K562 (cell line): Measurements from ENCODE around the gene KLK14. TPM values are rescaled to one million over a fixed set of nuclear protein-coding genes. Genes with fewer than 3 reads are reported as not detected.

Experiments used
- IFI16 ChIP-seq: fragments of 250-450 bp; sonication (Bioruptor Pico); IDR thresholded peaks from 2 replicates; pipeline ENCODE4 v2.1.2; 2022; ENCODE audit warnings: mild to moderate bottlenecking, inconsistent platforms
- IRF2 ChIP-seq: sonication (generic); formaldehyde crosslinking; IDR thresholded peaks from 2 replicates; pipeline ENCODE4 v1.8.1; 2022; ENCODE audit warnings: mild to moderate bottlenecking, missing genetic modification reagents
- NCOA4 ChIP-seq: fragments of 450-650 bp; IDR thresholded peaks from 2 replicates; pipeline ENCODE4 v1.6.1; 2018; ENCODE audit warnings: mild to moderate bottlenecking; ENCODE audit not compliant: partially characterized antibody
- NR2C1 ChIP-seq, 2 experiments: fragments of 450-650 bp; IDR thresholded peaks; 2 replicates each; pipeline ENCODE4 v1.6.1; 2017; ENCODE audit warnings: mild to moderate bottlenecking in 2 of 2, antibody characterized with exemption in 1 of 2, inconsistent platforms in 1 of 2, missing compliant biosample characterization in 1 of 2, missing genetic modification characterization in 1 of 2
- PTRF ChIP-seq: fragments of 450-650 bp; IDR thresholded peaks from 2 replicates; pipeline ENCODE4 v1.6.1; 2016; ENCODE audit warnings: mild to moderate bottlenecking, missing genetic modification characterization, missing compliant biosample characterization
- U2AF1 ChIP-seq: fragments of 200-400 bp; formaldehyde crosslinking; optimal IDR thresholded peaks from 2 replicates; pipeline ENCODE3; 2017; ENCODE audit warnings: mild to moderate bottlenecking, low read depth, low read length, moderate library complexity
- ZNF232 ChIP-seq: sonication (generic); formaldehyde crosslinking; IDR thresholded peaks from 2 replicates; pipeline ENCODE4 v1.8.0; 2022; ENCODE audit warnings: mild to moderate bottlenecking, missing genetic modification reagents
- ZNF274 ChIP-seq: IDR thresholded peaks from 2 replicates; pipeline ENCODE4 v1.6.1; 2011; ENCODE audit warnings: low read depth, mild to moderate bottlenecking, low read length, moderate library complexity, borderline replicate concordance
- ZNF695 ChIP-seq: fragments of 450-650 bp; formaldehyde crosslinking; IDR thresholded peaks from 2 replicates; pipeline ENCODE4 v1.4.0; 2020; ENCODE audit warnings: mild to moderate bottlenecking, moderate library complexity
- ZNF717 ChIP-seq: fragments of 250-450 bp; sonication (Bioruptor Pico); IDR thresholded peaks from 2 replicates; pipeline ENCODE4 v1.5.0; 2021
- polyA plus RNA-seq, 8 experiments: library from polyadenylated mRNA; depleted of rRNA in 4 of 8; stranded (reverse) in 5 of 8; unstranded in 3 of 8; fragments of >200 nt; fragmentation: Nextera tagmentation in 2 of 8; fragmentation: Illumina TruSeq in 1 of 8; extraction: Ambion mirVana in 2 of 8; extraction: Trizol in 1 of 8; gene quantifications; 2 replicates each; pipeline versions ENCODE4 v1.2.1 to v1.2.3, GENCODE V29; 2011 to 2014; ENCODE audit warnings: inconsistent platforms in 1 of 8, missing spikeins in 1 of 8
- total RNA-seq, 7 experiments: library from RNA; depleted of rRNA in 6 of 7; stranded (reverse); fragments of >200 nt in 6 of 7; fragmentation: Illumina TruSeq in 2 of 7; extraction: Trizol in 2 of 7; gene quantifications; 2 replicates each; pipeline versions ENCODE4 v1.2.1 to v1.2.3, GENCODE V29; 2011 to 2021; ENCODE audit warnings: low replicate concordance in 1 of 7
- TF ChIP-seq, protein P1 (sequence below): sonication (generic); formaldehyde crosslinking; IDR thresholded peaks from 2 replicates; pipeline ENCODE4 v1.5.0; 2020; ENCODE audit warnings: missing genetic modification reagents
- TF ChIP-seq, protein P2 (sequence below): sonication (generic); formaldehyde crosslinking; IDR thresholded peaks from 2 replicates; pipeline ENCODE4 v1.8.0; 2022; ENCODE audit warnings: mild to moderate bottlenecking, missing genetic modification reagents, borderline replicate concordance
- TF ChIP-seq, protein P3 (sequence below): IDR thresholded peaks from 2 replicates; pipeline ENCODE4 v1.6.1; 2016; ENCODE audit warnings: missing genetic modification characterization, missing compliant biosample characterization
- TF ChIP-seq, protein P4 (sequence below): sonication (generic); formaldehyde crosslinking; IDR thresholded peaks from 2 replicates; pipeline ENCODE4 v1.8.0; 2022; ENCODE audit warnings: mild to moderate bottlenecking, low read depth, missing genetic modification reagents

KLK14 gene
- total and polyA plus RNA-seq, 9 of the 15 experiments (the other 6 are each of a cell fraction or from before 2014, with no cell fraction given): not detected

DNA sequence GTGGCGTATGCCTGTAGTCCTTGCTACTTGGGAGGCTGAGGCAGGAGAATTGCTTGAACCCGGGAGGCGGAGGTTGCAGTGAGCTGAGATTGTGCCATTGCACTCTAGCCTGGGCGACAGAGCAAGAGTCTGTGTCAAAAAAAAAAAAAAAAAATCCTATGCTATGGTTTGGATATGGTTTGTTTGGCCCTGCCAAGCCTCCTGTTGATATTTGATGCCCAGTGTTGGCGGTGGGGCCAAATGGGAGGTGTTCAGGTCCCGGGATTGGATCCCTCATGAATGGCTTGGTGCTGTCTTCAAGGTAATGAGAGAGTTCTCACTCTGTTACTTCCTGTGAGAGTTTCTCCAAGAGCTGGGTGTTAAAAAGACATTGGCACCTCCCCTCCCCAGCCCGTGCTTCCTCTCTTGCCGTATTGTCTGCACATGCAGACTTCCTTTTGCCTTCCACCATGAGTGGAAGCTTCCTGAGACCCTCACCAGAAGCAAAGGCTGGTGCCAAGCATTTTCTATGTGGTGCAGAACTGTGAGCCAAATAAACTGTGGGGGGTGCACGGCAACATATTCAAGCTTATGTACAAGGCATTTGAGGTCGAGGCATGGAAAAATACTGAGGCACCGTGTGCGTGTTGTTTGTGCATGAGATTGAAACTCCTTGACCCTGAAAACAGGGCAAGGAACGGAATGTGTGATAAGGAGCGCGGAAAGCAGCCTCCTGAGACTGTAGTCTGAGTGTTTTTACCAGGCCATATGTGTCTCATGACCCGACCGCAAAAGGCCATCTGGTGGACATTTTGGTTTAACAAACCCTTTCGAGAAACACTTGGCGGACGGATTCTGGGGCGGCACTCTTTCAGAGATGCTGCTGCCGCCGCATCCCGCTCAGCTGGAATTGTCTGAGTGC lies 49.3 kb upstream of the KLK14 start (continued):
- TF ChIP-seq ZNF274: no peak
- TF ChIP-seq, protein P1, sequence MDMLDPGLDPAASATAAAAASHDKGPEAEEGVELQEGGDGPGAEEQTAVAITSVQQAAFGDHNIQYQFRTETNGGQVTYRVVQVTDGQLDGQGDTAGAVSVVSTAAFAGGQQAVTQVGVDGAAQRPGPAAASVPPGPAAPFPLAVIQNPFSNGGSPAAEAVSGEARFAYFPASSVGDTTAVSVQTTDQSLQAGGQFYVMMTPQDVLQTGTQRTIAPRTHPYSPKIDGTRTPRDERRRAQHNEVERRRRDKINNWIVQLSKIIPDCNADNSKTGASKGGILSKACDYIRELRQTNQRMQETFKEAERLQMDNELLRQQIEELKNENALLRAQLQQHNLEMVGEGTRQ (CRISPR knock-in tag): no peak
- TF ChIP-seq, protein P2, sequence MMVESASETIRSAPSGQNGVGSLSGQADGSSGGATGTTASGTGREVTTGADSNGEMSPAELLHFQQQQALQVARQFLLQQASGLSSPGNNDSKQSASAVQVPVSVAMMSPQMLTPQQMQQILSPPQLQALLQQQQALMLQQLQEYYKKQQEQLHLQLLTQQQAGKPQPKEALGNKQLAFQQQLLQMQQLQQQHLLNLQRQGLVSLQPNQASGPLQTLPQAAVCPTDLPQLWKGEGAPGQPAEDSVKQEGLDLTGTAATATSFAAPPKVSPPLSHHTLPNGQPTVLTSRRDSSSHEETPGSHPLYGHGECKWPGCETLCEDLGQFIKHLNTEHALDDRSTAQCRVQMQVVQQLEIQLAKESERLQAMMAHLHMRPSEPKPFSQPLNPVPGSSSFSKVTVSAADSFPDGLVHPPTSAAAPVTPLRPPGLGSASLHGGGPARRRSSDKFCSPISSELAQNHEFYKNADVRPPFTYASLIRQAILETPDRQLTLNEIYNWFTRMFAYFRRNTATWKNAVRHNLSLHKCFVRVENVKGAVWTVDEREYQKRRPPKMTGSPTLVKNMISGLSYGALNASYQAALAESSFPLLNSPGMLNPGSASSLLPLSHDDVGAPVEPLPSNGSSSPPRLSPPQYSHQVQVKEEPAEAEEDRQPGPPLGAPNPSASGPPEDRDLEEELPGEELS (CRISPR knock-in tag): peak; percentile 53; the same call in 1 of the 2 replicates
- TF ChIP-seq ZNF717: no peak
- no peak for TF ChIP-seq ZNF695 (CRISPR knock-in tag)
- peak; percentile 25; the same call in 1 of the 2 replicates for TF ChIP-seq NR2C1 (IDR thresholded peaks at IDR 0.05)
- 0 out of 2 replicates have a peak, but pooled peaks have one; percentile 37 for TF ChIP-seq NR2C1 (tag; IDR thresholded peaks at IDR 0.05)
- TF ChIP-seq IRF2 (CRISPR knock-in tag): no peak
- no peak for TF ChIP-seq NCOA4
- no peak for TF ChIP-seq IFI16 (CRISPR knock-in tag)
- TF ChIP-seq, protein P3, sequence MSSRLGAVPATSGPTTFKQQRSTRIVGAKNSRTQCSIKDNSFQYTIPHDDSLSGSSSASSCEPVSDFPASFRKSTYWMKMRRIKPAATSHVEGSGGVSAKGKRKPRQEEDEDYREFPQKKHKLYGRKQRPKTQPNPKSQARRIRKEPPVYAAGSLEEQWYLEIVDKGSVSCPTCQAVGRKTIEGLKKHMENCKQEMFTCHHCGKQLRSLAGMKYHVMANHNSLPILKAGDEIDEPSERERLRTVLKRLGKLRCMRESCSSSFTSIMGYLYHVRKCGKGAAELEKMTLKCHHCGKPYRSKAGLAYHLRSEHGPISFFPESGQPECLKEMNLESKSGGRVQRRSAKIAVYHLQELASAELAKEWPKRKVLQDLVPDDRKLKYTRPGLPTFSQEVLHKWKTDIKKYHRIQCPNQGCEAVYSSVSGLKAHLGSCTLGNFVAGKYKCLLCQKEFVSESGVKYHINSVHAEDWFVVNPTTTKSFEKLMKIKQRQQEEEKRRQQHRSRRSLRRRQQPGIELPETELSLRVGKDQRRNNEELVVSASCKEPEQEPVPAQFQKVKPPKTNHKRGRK (tag): no peak
- TF ChIP-seq ZNF232: no peak
- TF ChIP-seq, protein P4, sequence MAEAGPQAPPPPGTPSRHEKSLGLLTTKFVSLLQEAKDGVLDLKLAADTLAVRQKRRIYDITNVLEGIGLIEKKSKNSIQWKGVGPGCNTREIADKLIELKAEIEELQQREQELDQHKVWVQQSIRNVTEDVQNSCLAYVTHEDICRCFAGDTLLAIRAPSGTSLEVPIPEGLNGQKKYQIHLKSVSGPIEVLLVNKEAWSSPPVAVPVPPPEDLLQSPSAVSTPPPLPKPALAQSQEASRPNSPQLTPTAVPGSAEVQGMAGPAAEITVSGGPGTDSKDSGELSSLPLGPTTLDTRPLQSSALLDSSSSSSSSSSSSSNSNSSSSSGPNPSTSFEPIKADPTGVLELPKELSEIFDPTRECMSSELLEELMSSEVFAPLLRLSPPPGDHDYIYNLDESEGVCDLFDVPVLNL (CRISPR knock-in tag): no peak
- TF ChIP-seq U2AF1: no peak
- no peak for TF ChIP-seq PTRF
